Measurements from ENCODE around the gene GNGT1.

Gene GNGT1

DNA sequence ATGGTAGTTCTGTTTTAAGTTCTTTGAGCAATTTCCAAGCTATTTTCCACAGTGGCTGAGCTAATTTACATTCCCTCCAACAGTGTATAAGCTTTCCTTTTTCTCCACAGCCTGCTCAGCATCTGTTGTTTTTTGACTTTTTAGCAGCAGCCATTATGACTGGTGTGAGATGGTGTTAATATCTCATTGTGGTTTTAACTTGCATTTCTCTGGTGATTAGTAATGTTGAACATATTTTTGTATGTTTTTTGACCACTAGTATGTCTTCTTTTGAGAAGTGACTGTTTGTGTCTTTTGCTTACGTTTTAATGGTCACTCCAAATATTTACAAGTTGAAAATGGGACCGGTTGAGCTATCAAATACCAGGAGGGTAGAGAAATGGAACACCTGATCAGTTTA is 35.6 kb downstream of the GNGT1 start:
- H3K36me3 Mint-ChIP-seq (ENCODE audit: low read depth), result no peaks in the 10 kb centered on the region
- H3K9me3 Mint-ChIP-seq, result no peaks in the 10 kb centered on the region
- no peaks in the 10 kb centered on the region for H3K4me1 Mint-ChIP-seq (ENCODE audit: low read depth)
- no peak overlapping the region for H3K4me3 Mint-ChIP-seq
- DNase-seq (ENCODE audit: low spot score), result no peak
- H3K27ac Mint-ChIP-seq, result no peak overlapping the region
- peaks cover 7% of the 10 kb centered on the region for H3K27me3 Mint-ChIP-seq (ENCODE audit: low read depth)

DNA sequence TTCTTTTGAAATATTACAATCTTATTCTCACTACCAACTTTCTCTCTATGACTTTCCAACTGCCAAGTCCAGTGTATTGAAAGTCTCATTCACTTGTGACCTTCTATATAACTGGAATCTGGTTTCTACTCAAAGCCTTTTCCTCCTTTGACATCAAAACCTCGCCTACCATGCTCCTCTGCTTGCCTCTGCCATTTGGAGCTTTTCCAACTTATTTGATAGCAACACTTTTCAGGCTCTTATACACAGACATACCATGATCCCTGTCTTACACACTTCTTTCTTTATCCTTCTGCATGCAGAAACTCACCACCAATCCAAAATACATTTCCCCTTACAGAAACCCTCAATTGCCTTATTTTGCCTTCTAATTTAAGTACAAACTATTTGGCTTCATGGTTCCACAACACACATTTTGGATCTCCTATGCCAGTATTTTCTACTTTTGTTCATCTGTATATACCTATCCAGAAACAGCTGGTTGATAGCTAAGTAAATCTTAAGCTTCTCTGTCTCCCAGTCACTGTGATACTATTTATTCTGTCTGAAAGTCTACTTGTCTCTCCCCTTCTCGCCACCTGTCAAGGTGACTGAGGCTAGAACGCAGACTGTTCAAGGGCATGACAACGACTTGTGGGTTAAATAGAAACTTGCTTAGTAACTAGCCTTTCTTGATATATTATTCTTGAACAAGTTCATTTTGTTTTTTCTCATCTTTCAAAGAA is 37.6 kb downstream of the GNGT1 start:
- no peak overlapping the region for H3K4me3 Mint-ChIP-seq

DNA sequence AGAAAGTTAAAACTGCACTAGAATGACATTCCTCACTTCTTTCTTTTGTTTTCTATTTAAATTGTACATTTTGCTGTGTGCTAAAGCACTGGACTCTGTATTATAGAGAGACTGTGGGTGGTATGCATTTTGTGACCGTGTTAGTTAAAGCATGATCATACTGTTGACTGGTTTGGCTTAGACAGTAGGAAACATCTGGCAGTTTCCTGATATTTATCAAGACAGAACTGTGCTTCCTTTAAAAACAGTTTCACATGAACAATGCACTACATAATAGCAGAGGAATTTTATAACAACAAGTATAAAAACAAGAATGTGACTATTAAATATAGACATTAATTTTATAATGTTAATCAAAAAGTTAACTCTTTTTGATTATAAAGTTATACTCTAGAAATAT is 38.3 kb downstream of the GNGT1 start:
- Mint-ChIP-seq H3K36me3 (ENCODE audit: low read depth) (no peaks in the 10 kb centered on the region), H3K4me3 (no peak overlapping the region), H3K4me1 (ENCODE audit: low read depth) (no peaks in the 10 kb centered on the region), H3K27ac (no peak overlapping the region), H3K9me3 (no peaks in the 10 kb centered on the region), H3K27me3 (ENCODE audit: low read depth) (no peaks in the 10 kb centered on the region)
- DNase-seq (ENCODE audit: low spot score), result no peak

More for the DNA sequence above, 37.6 kb downstream of the GNGT1 start:
- Mint-ChIP-seq H3K9me3 (no peaks in the 10 kb centered on the region), H3K4me1 (ENCODE audit: low read depth) (no peaks in the 10 kb centered on the region), H3K27me3 (ENCODE audit: low read depth) (no peaks in the 10 kb centered on the region), H3K36me3 (ENCODE audit: low read depth) (no peaks in the 10 kb centered on the region), H3K27ac (no peak overlapping the region)
- DNase-seq (ENCODE audit: low spot score), result no peak

DNA sequence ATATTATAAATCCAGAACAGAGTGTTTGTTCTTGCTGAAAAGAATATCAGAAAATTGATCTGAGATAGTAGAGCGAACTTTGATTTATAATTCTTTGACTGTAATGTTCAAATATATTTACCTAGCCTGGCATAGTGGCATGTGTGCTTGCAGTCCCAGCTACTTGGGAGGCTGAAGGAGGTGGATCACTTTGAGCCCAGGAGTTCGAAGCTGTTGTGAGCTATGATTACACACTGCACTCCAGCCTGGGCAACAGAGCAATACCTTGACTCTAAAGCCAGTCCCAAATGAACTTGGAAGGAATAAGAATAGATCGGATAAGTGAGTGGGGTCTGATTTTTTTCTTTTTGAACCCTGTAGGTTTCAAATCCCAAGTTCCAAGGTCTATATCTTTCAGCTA is 38.7 kb downstream of the GNGT1 start:
- no peaks in the 10 kb centered on the region for H3K9me3 Mint-ChIP-seq
- H3K4me1 Mint-ChIP-seq (ENCODE audit: low read depth), result no peaks in the 10 kb centered on the region
- no peaks in the 10 kb centered on the region for H3K36me3 Mint-ChIP-seq (ENCODE audit: low read depth)
- DNase-seq (ENCODE audit: low spot score), result no peak
- no peak overlapping the region for H3K4me3 Mint-ChIP-seq
- no peaks in the 10 kb centered on the region for H3K27me3 Mint-ChIP-seq (ENCODE audit: low read depth)
- no peak overlapping the region for H3K27ac Mint-ChIP-seq

DNA sequence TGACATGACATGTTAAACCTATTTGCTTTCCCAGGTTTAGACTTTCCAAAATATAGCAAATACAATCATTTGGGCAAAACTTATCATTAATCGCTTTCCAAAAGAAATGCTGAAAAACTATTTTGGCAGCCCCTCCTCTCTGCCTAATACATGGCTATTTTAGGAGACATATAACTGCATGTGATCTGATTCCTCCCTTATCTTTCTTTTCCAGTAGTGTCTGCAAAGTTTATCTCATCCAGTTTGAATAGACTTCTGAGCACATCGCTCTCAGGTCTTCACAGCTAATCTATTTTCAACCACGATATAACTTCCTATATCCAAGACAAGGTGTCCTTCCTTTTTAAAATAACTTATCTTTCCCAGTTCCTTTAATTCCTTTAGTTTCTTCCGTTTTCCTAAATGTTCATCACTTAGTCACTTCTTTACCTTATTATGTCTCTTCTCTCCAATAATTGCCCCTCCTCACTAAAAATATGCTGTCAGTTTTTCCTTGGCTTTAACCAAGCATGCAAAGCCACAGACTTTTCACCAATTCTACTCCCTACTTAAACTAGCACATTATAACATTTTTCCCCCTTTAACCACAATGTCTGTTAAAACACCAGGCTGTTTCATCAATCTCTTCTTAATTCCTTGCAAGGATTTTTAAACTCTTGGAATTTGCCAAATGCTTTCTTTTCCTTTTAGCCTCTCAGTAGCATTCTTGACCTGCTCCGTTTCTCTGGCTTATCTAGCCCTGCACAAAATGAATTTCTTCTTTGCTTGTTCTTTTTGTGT is 39.6 kb downstream of the GNGT1 start:
- Mint-ChIP-seq H3K4me1 (ENCODE audit: low read depth) (no peaks in the 10 kb centered on the region), H3K27me3 (ENCODE audit: low read depth) (no peaks in the 10 kb centered on the region), H3K27ac (no peak overlapping the region), H3K36me3 (ENCODE audit: low read depth) (no peaks in the 10 kb centered on the region), H3K9me3 (no peaks in the 10 kb centered on the region), H3K4me3 (no peak overlapping the region)
- DNase-seq (ENCODE audit: low spot score), result no peak

DNA sequence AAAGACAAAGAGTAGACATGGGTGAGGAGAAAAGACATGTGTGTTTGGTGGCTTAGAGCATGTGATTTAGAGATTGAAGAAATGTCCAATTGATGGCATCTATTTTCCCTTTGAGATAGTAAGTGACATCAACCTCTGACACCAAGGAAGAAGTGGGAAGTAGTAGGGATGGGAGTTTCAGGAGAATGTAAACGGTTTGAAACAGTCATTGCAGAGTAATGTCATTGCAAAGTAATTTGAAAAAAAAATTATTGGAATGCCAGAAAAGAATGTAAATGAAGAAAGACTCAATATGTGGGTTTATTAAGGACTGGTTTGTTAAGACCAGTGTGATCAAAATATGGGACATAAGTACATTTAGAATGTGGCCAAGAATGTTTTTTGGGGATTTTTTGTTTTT is 41.7 kb downstream of the GNGT1 start:
- Mint-ChIP-seq H3K4me1 (ENCODE audit: low read depth) (no peaks in the 10 kb centered on the region), H3K9me3 (no peaks in the 10 kb centered on the region), H3K27me3 (ENCODE audit: low read depth) (no peaks in the 10 kb centered on the region), H3K27ac (no peak overlapping the region), H3K4me3 (no peak overlapping the region), H3K36me3 (ENCODE audit: low read depth) (no peaks in the 10 kb centered on the region)
- no peak for DNase-seq (ENCODE audit: low spot score)

DNA sequence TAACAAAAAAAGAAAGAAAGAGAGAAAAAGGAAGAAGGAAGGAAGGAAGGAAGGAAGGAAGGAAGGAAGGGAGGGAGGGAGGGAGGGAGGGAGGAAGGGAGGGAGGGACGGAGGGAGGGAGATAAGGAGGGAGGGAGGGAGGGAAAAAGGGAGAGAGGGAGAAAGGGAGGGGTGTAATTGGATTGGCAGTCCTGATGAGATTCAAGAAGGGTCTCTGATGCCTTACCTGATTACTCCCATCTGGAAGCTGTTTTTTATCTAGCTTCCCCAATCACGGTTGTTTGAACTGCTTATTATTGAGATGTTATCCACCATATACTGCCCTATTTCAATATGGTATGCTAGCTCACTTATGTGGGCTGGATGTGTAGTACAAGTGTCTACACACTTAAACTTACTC is 42.5 kb downstream of the GNGT1 start:
- Mint-ChIP-seq H3K27me3 (ENCODE audit: low read depth) (no peaks in the 10 kb centered on the region), H3K4me3 (no peak overlapping the region), H3K36me3 (ENCODE audit: low read depth) (no peaks in the 10 kb centered on the region), H3K9me3 (no peaks in the 10 kb centered on the region), H3K27ac (no peak overlapping the region), H3K4me1 (ENCODE audit: low read depth) (no peaks in the 10 kb centered on the region)
- no peak for DNase-seq (ENCODE audit: low spot score)

DNA sequence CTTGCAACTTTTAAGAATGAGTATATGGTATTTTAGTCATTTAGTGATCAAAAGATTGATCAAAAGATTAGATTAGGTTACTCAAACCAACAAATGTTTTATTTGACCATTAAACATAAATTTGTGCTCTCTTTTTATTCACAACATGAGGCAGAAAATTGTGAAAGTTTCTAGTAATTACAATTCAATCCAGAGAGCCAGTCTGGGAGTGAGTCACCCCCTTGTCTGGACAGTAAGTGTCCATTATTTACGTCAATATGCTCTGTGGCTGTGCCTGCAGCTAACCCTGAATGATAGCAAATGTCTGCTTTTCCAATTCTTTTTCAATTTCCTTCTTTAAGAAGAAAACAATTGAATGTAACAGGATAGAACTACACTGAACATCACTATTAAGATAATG is 43.1 kb downstream of the GNGT1 start:
- no peaks in the 10 kb centered on the region for H3K4me1 Mint-ChIP-seq (ENCODE audit: low read depth)
- no peaks in the 10 kb centered on the region for H3K36me3 Mint-ChIP-seq (ENCODE audit: low read depth)
- no peak for DNase-seq (ENCODE audit: low spot score)
- H3K4me3 Mint-ChIP-seq, result no peak overlapping the region
- no peaks in the 10 kb centered on the region for H3K9me3 Mint-ChIP-seq
- no peak overlapping the region for H3K27ac Mint-ChIP-seq
- H3K27me3 Mint-ChIP-seq (ENCODE audit: low read depth), result no peaks in the 10 kb centered on the region

DNA sequence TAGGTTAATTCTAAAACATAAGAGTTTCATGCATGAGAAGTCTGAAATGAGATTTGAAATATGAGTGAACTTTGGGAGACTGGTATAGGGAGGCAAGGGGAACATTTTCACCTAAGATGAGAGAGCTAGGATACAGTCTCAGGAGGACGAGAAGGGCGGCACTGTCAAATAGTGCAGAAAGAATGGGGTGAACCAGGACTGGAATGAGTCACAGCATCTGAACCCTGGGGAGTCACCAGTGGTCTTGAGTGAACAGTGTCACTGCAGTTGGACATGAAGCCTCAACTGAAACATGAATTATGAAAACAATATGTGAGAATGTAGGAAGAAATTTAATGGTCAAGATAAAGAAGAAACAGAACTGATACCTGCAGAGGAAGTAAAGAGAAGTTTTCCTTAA is 48.9 kb downstream of the GNGT1 start:
- Mint-ChIP-seq H3K4me3 (no peak overlapping the region), H3K36me3 (ENCODE audit: low read depth) (no peaks in the 10 kb centered on the region), H3K4me1 (ENCODE audit: low read depth) (no peaks in the 10 kb centered on the region), H3K9me3 (no peaks in the 10 kb centered on the region), H3K27ac (no peak overlapping the region), H3K27me3 (ENCODE audit: low read depth) (peaks cover 2% of the 10 kb centered on the region)
- no peak for DNase-seq (ENCODE audit: low spot score)

DNA sequence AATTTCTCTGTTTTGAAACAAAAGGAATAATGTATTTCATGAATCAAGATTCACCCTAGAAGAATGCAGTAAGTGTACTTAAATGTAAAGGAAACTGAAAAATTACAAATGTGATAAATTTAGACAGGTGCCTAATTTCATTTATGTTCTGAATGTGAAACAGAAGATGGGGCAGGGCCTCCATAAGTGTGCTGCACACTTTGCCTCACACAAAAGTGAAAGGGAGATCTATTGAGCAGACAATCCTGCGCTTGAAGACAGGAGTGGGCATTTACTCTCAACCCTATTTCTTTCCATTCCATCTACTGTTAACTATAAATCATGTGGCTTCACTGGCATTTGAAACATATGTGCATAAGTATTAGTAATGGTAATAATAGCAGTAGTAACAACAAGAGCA is 51.4 kb downstream of the GNGT1 start:
- H3K9me3 Mint-ChIP-seq, result no peaks in the 10 kb centered on the region
- peaks cover 2% of the 10 kb centered on the region for H3K27me3 Mint-ChIP-seq (ENCODE audit: low read depth)
- no peak overlapping the region for H3K27ac Mint-ChIP-seq
- no peak overlapping the region for H3K4me3 Mint-ChIP-seq
- no peaks in the 10 kb centered on the region for H3K36me3 Mint-ChIP-seq (ENCODE audit: low read depth)
- DNase-seq (ENCODE audit: low spot score), result no peak
- H3K4me1 Mint-ChIP-seq (ENCODE audit: low read depth), result no peaks in the 10 kb centered on the region

DNA sequence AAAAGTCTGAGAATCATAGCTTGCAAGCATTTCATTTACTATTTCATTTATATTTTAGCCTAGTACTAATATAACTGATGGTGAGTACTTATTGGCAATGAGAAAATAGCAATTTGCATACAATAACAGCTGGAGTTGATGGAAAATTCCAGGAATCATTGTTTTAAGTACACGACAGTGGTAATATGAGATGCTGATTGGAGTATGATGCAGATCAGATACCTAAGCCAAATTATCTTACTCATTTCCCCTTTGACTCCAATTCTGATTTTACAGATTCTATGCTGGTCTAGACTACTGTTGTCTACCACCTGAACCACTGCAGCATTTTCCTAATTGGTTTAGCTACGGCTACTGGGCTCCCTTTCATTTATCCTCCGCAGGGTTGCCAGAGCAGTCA is 51.8 kb downstream of the GNGT1 start:
- Mint-ChIP-seq H3K27me3 (ENCODE audit: low read depth) (peaks cover 2% of the 10 kb centered on the region), H3K36me3 (ENCODE audit: low read depth) (no peaks in the 10 kb centered on the region), H3K4me1 (ENCODE audit: low read depth) (no peaks in the 10 kb centered on the region), H3K4me3 (no peak overlapping the region), H3K9me3 (no peaks in the 10 kb centered on the region), H3K27ac (no peak overlapping the region)
- DNase-seq (ENCODE audit: low spot score), result no peak

DNA sequence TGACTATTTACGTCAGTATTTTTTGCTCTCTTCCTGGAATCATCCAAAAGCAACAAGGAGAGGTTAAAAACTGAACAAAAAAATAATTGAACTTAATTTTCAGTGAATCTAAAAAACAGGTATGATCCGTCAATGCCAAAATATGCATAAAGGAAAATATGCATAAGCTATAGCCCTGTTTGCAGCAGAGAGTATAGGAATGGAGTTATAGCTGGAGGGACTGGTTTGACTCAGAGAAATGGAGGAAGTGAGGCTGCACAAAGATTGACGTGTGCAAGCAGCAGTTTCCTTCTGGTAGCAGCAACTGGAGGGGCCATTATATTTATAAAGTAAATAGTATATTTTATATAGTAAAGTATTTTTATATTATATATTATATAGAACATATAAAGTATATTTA is 52.3 kb downstream of the GNGT1 start:
- Mint-ChIP-seq H3K4me3 (no peak overlapping the region), H3K36me3 (ENCODE audit: low read depth) (no peaks in the 10 kb centered on the region)

More for the DNA sequence above, 52.3 kb downstream of the GNGT1 start:
- Mint-ChIP-seq H3K4me1 (ENCODE audit: low read depth) (no peaks in the 10 kb centered on the region), H3K27me3 (ENCODE audit: low read depth) (peaks cover 2% of the 10 kb centered on the region), H3K9me3 (no peaks in the 10 kb centered on the region), H3K27ac (no peak overlapping the region)
- no peak for DNase-seq (ENCODE audit: low spot score)

Data from T-helper 2 cell treated with Interferon-gamma antibody and Interleukin-4, amounts not matched to agents 5 μg/mL and 100 μg/mL, for 36 hours (primary cell).